CD4-positive, CD25-positive, alpha-beta regulatory T cell (primary cell): ENCODE results near the gene EXD1. TPM values are rescaled to one million over a fixed set of nuclear protein-coding genes. Genes with fewer than 3 reads are reported as not detected.
"Not testable (repeated sequence)": the region's sequence is repeated elsewhere in the genome, so short reads cannot be mapped to it uniquely, and the experiment has no call there.

Experiments
- ATAC-seq, 2 donors: fragments of 150-1000 bp; cut with Tn5 transposase; one replicate each; pipeline ENCODE4 v1.10.0; 2021; ENCODE audit warnings: low read depth in 2 of 2, moderate number of reproducible peaks in 2 of 2, moderate library complexity in 1 of 2
- DNase-seq, 3 donors: peaks; one replicate each; pipeline versions ENCODE4 v3.0.0 to v3.0.0-alpha.2; 2012 to 2022; ENCODE audit warnings: mixed read lengths in 1 of 3
- H3K27ac ChIP-seq: one replicate; pipeline ENCODE4 v1.7.0; 2013; ENCODE audit warnings: mild to moderate bottlenecking, low read length; ENCODE audit not compliant: insufficient read depth, poor library complexity, severe bottlenecking
- H3K27me3 ChIP-seq: one replicate; pipeline ENCODE4 v1.7.0; 2013; ENCODE audit warnings: low read length; ENCODE audit not compliant: control insufficient read depth, insufficient read depth
- H3K36me3 ChIP-seq: one replicate; pipeline ENCODE4 v1.7.0; 2013; ENCODE audit warnings: mild to moderate bottlenecking, low read length, moderate library complexity; ENCODE audit not compliant: control insufficient read depth, insufficient read depth
- H3K4me1 ChIP-seq: 2 replicates; pipeline ENCODE4 v1.7.0; 2013; ENCODE audit warnings: mild to moderate bottlenecking, low read length; ENCODE audit not compliant: insufficient read depth, control insufficient read depth, poor library complexity, severe bottlenecking
- H3K4me3 ChIP-seq: one replicate; pipeline ENCODE4 v1.7.0; 2013; ENCODE audit warnings: low read depth, mild to moderate bottlenecking, low read length, moderate library complexity
- H3K9me3 ChIP-seq, 2 experiments: 1 replicate in 1 of 2; 2 replicates in 1 of 2; pipeline ENCODE4 v1.7.0; 2013; ENCODE audit warnings: low read length in 2 of 2, mild to moderate bottlenecking in 1 of 2, moderate library complexity in 1 of 2; ENCODE audit not compliant: control insufficient read depth in 2 of 2
- H3K27ac Mint-ChIP-seq, 3 donors: one replicate each; pipeline ENCODE4 v1.8.0; 2020 to 2022; ENCODE audit warnings: mild to moderate bottlenecking in 3 of 3, mixed read lengths in 3 of 3, moderate library complexity in 2 of 3
- H3K27me3 Mint-ChIP-seq: one replicate; pipeline ENCODE4 v1.8.0; 2022; ENCODE audit warnings: mild to moderate bottlenecking, mixed read lengths
- H3K36me3 Mint-ChIP-seq: one replicate; pipeline ENCODE4 v1.8.0; 2020; ENCODE audit warnings: mixed read lengths
- H3K4me1 Mint-ChIP-seq, 4 donors: one replicate each; pipeline ENCODE4 v1.8.0; 2020 to 2022; ENCODE audit warnings: mixed read lengths in 4 of 4, mild to moderate bottlenecking in 1 of 4
- H3K4me3 Mint-ChIP-seq, 4 donors: one replicate each; pipeline ENCODE4 v1.8.0; 2020 to 2022; ENCODE audit warnings: mild to moderate bottlenecking in 4 of 4, mixed read lengths in 4 of 4, moderate library complexity in 3 of 4
- H3K9me3 Mint-ChIP-seq, 7 donors: one replicate each; pipeline ENCODE4 v1.8.0; 2020 to 2022; ENCODE audit warnings: mixed read lengths in 7 of 7, mild to moderate bottlenecking in 3 of 7, moderate library complexity in 2 of 7
- polyA plus RNA-seq, 4 donors: library from polyadenylated mRNA; unstranded; fragments of 300-500 nt; fragmentation: Illumina TruSeq; gene quantifications; one replicate each; pipeline ENCODE4 v1.2.3, GENCODE V29; 2021
- total RNA-seq: library from RNA; stranded (reverse); gene quantifications from one replicate; pipeline ENCODE4 v1.2.3, GENCODE V29; 2022

The EXD1 gene
- total and polyA plus RNA-seq, 5 donors from 2014 or later: not detected

GRCh38 chr15:41241221-41241964, 10.8 kb upstream of the EXD1 start:
- H3K9me3 Mint-ChIP-seq: no peaks in the 10 kb centered on the region
- Histone ChIP-seq H3K36me3 (peaks cover 22% of the 10 kb centered on the region), H3K27me3 (no peaks in the 10 kb centered on the region), H3K4me1 (no peaks in the 10 kb centered on the region), H3K9me3 (no peaks in the 10 kb centered on the region), H3K27ac (no peak overlapping the region), H3K4me3 (no peak overlapping the region)
- ATAC-seq (no peak), DNase-seq (no peak)
- H3K36me3 Mint-ChIP-seq: peaks cover 16% of the 10 kb centered on the region
- peaks cover 0 to 7% (median 4%) of the 10 kb centered on the region in 4 donors for H3K4me1 Mint-ChIP-seq
- H3K27ac Mint-ChIP-seq: no peak overlapping the region
- no peaks in the 10 kb centered on the region for H3K27me3 Mint-ChIP-seq
- H3K4me3 Mint-ChIP-seq: no peak overlapping the region

- H3K9me3 Mint-ChIP-seq: no peaks in the 10 kb centered on the region
- H3K27ac ChIP-seq: no peak overlapping the region
- H3K36me3 ChIP-seq: peaks cover 9% of the 10 kb centered on the region
- no peaks in the 10 kb centered on the region for H3K9me3 ChIP-seq
- H3K4me1 ChIP-seq: peaks cover 3% of the 10 kb centered on the region
- DNase-seq: no peak
- no peak overlapping the region for H3K4me3 Mint-ChIP-seq
- no peak overlapping the region for H3K4me3 ChIP-seq
- ATAC-seq: no peak
- H3K4me1 Mint-ChIP-seq: peaks cover 0 to 24% (median 16%) of the 10 kb centered on the region in 4 donors
- no peaks in the 10 kb centered on the region for H3K27me3 ChIP-seq
- H3K27me3 Mint-ChIP-seq: no peaks in the 10 kb centered on the region
- no peak overlapping the region for H3K27ac Mint-ChIP-seq
- peaks cover 4% of the 10 kb centered on the region for H3K36me3 Mint-ChIP-seq
Observed at GRCh38 chr15:41238100-41238499, 7.5 kb upstream of the EXD1 start.

- Mint-ChIP-seq H3K4me1 (peaks cover 0 to 44% (median 32%) of the 10 kb centered on the region in 4 donors), H3K27ac (no peak overlapping the region)
- ATAC-seq: no peak
Observed at GRCh38 chr15:41235929-41236328, 5.4 kb upstream of the EXD1 start.

GRCh38 chr15:41235228-41235627, 4.7 kb upstream of the EXD1 start:
- peaks cover 0 to 51% (median 35%) of the 10 kb centered on the region in 4 donors for H3K4me1 Mint-ChIP-seq
- H3K9me3 Mint-ChIP-seq, H3K27ac ChIP-seq, H3K36me3 ChIP-seq, H3K36me3 Mint-ChIP-seq, H3K27me3 ChIP-seq, ATAC-seq, H3K27me3 Mint-ChIP-seq, H3K4me3 ChIP-seq, H3K27ac Mint-ChIP-seq, H3K9me3 ChIP-seq, DNase-seq, H3K4me3 Mint-ChIP-seq: not testable (repeated sequence)
- peaks cover 28% of the 10 kb centered on the region for H3K4me1 ChIP-seq

More at GRCh38 chr15:41235929-41236328, 5.4 kb upstream of the EXD1 start:
- Mint-ChIP-seq H3K9me3 (no peaks in the 10 kb centered on the region), H3K4me3 (no peak overlapping the region), H3K27me3 (peaks cover 2% of the 10 kb centered on the region), H3K36me3 (no peaks in the 10 kb centered on the region)
- Histone ChIP-seq H3K4me1 (peaks cover 21% of the 10 kb centered on the region), H3K9me3 (no peaks in the 10 kb centered on the region), H3K36me3 (peaks cover 2% of the 10 kb centered on the region), H3K27me3 (no peaks in the 10 kb centered on the region), H3K27ac (no peak overlapping the region), H3K4me3 (no peak overlapping the region)
- DNase-seq: no peak

GRCh38 chr15:41233367-41233771, 2.8 kb upstream of the EXD1 start:
- Histone ChIP-seq H3K27ac (no peak overlapping the region), H3K4me1 (peaks cover 28% of the 10 kb centered on the region), H3K4me3 (no peak overlapping the region), H3K36me3 (no peaks in the 10 kb centered on the region), H3K9me3 (no peaks in the 10 kb centered on the region), H3K27me3 (no peaks in the 10 kb centered on the region)
- ATAC-seq: no peak
- DNase-seq: no peak
- peak overlapping the region in 1 of 4 donors; percentile 83 for H3K4me3 Mint-ChIP-seq
- no peaks in the 10 kb centered on the region for H3K36me3 Mint-ChIP-seq
- H3K4me1 Mint-ChIP-seq: peaks cover 0 to 48% (median 33%) of the 10 kb centered on the region in 4 donors
- no peak overlapping the region for H3K27ac Mint-ChIP-seq
- H3K27me3 Mint-ChIP-seq: peaks cover 6% of the 10 kb centered on the region
- no peaks in the 10 kb centered on the region for H3K9me3 Mint-ChIP-seq

- no peak for DNase-seq
- Mint-ChIP-seq H3K9me3 (no peaks in the 10 kb centered on the region), H3K4me3 (peak overlapping the region; percentile 89 to 95 (median 94)), H3K36me3 (no peaks in the 10 kb centered on the region), H3K4me1 (peaks cover 0 to 46% (median 31%) of the 10 kb centered on the region in 4 donors), H3K27me3 (peaks cover 11% of the 10 kb centered on the region), H3K27ac (peak overlapping the region; percentile 80 to 93 (median 93))
- no peak for ATAC-seq
- Histone ChIP-seq H3K4me3 (peak overlapping the region; percentile 91), H3K4me1 (peaks cover 28% of the 10 kb centered on the region), H3K36me3 (no peaks in the 10 kb centered on the region), H3K27ac (peak overlapping the region; percentile 84), H3K9me3 (no peaks in the 10 kb centered on the region), H3K27me3 (peaks cover under 1% of the 10 kb centered on the region)
Observed at GRCh38 chr15:41231422-41232226, 1.1 kb upstream of the EXD1 start.

GRCh38 chr15:41230345-41230649, 260 bp downstream of the EXD1 start:
- H3K27ac Mint-ChIP-seq: peak overlapping the region in 2 of 3 donors; percentile 93
- H3K4me3 ChIP-seq: peak overlapping the region; percentile 21
- peaks cover 2% of the 10 kb centered on the region for H3K27me3 ChIP-seq
- peaks cover 19% of the 10 kb centered on the region for H3K27me3 Mint-ChIP-seq
- H3K4me3 Mint-ChIP-seq: peak overlapping the region; percentile 89 to 95 (median 94)
- H3K4me1 ChIP-seq: peaks cover 28% of the 10 kb centered on the region
- peak overlapping the region; percentile 84 for H3K27ac ChIP-seq
- H3K9me3 ChIP-seq: no peaks in the 10 kb centered on the region
- no peaks in the 10 kb centered on the region for H3K9me3 Mint-ChIP-seq
- H3K4me1 Mint-ChIP-seq: peaks cover 0 to 42% (median 29%) of the 10 kb centered on the region in 4 donors
- DNase-seq: no peak
- H3K36me3 Mint-ChIP-seq: no peaks in the 10 kb centered on the region
- H3K36me3 ChIP-seq: no peaks in the 10 kb centered on the region
- ATAC-seq: no peak
